ENCODE data around the gene HLTF.

The HLTF gene

GRCh38 chr3:149090461-149090860 is 4.1 kb upstream of the HLTF start:
- DNase-seq (ENCODE audit: extremely low read depth in 1 of 2, low read depth in 1 of 2) = no peak

DNA sequence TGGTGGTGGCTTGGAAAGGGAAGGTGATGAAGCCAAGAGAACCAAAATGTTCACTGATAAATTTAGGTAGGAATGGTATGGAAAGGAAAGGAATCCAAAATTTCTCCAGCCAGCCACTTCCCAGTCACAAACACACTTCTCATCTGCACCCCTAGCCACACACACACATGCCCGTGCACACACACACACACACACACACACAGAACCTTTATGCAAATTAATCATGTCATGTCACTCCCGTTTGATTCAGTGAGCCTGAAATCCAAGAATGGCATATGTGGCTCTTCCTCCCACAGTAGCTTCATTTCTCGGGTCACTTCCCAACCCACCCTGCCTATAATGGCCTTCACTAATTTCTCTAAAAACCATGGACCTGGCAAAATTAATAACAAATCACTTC is 3.1 kb upstream of the HLTF start:
- no peak for DNase-seq (ENCODE audit: extremely low read depth in 1 of 2, low read depth in 1 of 2)

DNA sequence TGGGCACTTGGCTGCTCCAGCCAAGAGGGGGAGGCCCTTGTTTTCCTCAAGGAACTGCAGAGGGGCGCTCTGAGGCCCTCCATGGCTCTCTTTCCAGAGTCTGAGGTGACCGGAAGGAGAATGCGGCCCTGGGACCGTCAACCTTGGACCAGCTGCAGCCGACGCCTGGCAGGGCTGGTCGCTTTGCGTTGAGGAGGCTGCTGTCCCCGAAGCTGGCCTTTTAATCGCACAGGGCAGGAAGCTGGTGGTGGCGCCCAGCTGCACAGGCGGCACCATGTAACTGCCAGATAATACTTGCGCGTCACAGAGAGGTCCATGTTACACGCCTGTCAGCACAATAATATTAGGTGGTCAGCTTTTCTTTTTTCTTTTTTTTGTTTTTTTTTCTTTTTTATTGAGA is 875 bp upstream of the HLTF start:
- no peak for DNase-seq (ENCODE audit: extremely low read depth in 1 of 2, low read depth in 1 of 2)

DNA sequence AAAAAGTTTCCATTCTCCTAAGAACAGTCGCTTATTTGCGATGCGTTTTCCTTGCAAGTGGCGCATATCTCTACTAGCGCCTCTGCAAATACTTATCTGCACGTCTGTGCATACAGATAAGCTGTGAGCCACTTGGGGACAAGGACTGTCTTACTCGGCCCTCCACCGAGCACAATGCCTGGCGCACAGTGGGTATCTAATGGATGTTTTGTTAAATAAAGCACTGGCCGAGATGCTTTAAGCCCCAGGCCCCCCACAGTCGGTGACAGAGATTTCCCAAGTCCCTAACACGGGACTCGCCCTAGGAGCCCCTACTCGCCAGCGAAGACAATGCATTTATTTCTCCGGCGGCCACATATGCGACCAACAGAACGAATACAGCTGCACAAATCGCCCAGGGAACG is 503 bp downstream of the HLTF start:
- DNase-seq (ENCODE audit: extremely low read depth in 1 of 2, low read depth in 1 of 2) = no peak

DNA sequence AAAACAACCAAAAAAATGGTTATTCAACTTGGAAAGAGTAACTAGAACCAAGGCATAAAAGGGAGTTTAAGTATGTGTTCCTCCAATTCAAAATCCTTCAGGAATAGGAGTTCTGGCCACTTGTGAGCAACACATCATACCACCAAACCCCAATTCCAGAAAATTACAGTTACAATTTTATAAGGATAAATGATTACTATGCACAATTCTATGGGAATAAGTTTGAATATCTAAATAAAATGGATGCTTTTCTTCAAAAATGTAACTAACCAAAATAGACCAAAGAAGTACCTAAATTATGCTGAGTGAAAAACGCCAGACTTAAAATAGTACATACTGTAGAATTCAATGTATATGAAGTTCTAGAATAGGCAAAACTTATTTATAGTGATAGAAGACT is 4.6 kb downstream of the HLTF start:
- no peak for DNase-seq (ENCODE audit: extremely low read depth in 1 of 2, low read depth in 1 of 2)

GRCh38 chr3:149080699-149081091 is 5.6 kb downstream of the HLTF start:
- no peak for DNase-seq (ENCODE audit: extremely low read depth in 1 of 2, low read depth in 1 of 2)

- DNase-seq (ENCODE audit: extremely low read depth in 1 of 2, low read depth in 1 of 2) = no peak
Observed at GRCh38 chr3:149080011-149080698, 6.2 kb downstream of the HLTF start.

DNA sequence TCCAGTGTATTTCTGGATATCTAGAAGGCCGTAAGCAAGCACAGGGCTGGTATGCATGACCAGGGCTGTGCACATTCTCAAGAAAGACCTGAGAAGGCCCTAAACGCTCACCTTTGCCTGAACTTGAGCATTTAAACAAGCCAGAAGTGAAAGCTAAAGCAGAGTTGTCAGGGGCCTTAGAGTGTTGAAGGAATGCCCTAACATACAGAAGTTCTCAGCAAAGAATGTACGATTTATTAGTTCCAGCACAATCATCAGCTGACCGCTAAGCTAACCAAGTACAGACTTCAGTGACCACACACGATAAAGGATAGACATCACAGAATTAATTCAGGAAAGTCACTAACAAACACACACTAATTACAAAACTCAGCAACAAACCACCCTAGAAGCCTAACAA is 8.7 kb downstream of the HLTF start:
- no peak for DNase-seq (ENCODE audit: extremely low read depth in 1 of 2, low read depth in 1 of 2)

DNA sequence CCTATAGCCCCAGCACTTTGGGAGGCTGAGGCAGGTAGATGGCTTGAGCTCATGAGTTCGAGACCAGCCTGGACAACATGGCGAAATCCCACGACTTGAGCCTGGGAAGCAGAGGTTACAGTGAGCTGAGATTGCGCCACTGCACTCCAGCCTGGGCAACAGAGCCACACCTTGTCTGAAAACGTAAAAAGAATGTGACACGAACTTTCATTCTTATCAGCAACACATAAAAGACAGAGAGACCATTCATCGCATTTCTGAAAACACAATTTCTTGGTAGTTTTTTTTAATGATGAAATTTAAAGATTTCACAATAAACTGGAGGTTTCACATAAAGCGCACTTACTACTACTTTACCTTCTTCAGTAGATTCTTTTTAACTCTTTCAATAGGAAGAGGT is 18.4 kb downstream of the HLTF start:
- no peak for DNase-seq (ENCODE audit: extremely low read depth in 1 of 2, low read depth in 1 of 2)

GRCh38 chr3:149061776-149062175 is 24.6 kb downstream of the HLTF start:
- no peak for DNase-seq (ENCODE audit: extremely low read depth in 1 of 2, low read depth in 1 of 2)

DNA sequence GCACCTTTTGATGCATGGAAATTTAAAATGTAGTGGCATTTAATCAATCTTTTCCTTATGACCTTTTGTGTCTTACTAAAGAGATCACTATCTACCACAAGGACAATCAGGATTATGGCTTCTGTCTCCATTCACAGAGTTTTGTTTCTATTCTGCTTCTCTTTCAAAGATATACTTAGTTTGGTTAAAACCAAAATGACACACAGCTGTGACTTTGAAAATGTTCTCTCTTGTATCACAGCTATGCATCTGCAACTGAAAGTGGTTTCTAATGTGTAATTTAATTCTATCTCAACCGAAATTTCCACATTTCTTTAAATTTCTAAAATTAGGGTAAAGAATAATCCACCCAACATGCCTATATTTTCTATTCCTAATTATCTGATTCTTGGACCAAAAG is 27.7 kb downstream of the HLTF start:
- no peak for DNase-seq (ENCODE audit: extremely low read depth in 1 of 2, low read depth in 1 of 2)

DNA sequence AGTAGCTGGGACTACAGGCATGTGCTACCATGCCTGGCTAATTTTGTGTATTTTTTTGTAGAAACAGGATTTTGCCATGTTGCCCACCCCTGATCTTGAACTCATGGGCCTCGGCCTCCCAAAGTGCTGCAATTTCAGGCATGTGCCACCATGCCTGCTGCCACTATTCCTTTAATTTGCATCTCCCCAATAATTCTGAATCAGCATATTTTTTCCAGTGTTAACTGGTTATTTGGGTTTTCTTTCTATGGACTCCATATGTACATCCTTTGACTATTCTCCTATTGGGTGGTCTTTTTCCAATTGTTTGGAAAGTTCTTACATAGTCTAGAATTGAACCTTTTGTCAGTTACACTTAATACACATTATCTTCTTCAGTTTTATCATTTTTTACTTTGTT is 28.1 kb downstream of the HLTF start:
- no peak for DNase-seq (ENCODE audit: extremely low read depth in 1 of 2, low read depth in 1 of 2)

DNA sequence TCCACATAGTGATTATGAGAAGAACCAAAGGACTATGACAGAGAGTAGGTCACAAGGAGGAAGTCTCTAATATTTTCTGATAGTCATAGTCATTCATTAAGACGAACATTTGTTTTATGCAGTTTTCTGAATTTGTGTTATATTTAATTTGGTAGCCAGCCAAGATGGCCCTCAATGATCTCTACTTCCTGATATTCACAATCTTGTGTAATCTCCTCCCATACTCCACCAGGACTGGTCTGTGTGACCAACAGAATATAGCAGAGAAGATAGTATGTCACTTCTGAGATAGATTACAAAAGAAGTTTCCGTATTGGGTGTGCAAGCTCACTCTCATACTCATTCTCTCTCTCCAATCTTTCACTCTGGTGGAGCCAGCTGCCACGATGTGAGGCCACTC is 30.8 kb downstream of the HLTF start:
- no peak for DNase-seq (ENCODE audit: extremely low read depth in 1 of 2, low read depth in 1 of 2)

- DNase-seq (ENCODE audit: extremely low read depth in 1 of 2, low read depth in 1 of 2) = no peak
Observed at GRCh38 chr3:149044339-149045083, 41.8 kb downstream of the HLTF start.

DNA sequence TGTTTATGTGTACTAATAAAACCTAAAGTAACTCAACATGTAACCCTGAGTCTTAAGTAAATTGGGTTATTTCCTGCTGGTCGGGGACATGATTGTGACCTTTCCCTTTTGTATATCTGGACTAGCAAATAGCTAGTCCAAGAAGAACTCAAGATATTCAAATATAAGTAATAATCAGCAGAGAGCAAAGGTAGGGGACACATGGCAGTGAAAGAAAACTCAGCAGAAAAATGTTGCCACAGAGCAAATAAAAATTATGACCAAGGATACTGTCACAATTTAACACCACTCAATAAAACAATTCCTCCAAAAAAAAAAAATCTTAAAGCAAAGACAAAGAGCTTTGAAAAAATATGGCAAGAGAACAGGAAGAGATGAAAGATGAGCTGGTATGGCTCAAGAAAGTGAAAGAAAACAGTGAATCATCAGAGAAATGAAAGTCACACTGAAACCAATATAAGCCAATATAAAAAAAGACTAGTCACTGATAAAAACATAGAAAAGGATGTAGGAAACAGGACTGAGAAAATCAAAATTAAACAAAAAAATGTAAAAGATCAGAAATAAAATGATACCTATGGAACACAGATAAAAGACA is 43.4 kb downstream of the HLTF start:
- no peak for DNase-seq (ENCODE audit: extremely low read depth in 1 of 2, low read depth in 1 of 2)

DNA sequence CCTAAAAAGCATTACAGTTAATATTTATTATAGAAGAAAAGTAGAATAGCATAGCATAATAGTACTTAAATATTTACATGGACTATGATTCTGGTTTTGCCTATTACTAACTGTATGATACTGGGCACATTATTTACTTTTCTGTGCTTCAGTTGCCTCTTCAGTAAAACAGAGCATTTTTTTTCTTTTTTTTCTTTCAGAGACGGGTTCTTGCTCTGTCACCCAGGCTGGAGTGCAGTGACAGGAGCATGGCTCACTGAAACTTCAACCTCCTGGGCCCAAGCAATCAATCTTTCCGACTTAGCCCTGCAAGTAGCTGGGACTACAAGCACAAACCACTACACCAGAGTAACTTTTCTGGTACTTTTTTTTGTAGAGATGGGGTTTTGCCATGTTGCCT is 48.0 kb downstream of the HLTF start:
- no peak for DNase-seq (ENCODE audit: extremely low read depth in 1 of 2, low read depth in 1 of 2)

GRCh38 chr3:149037684-149038083 is 48.6 kb downstream of the HLTF start:
- no peak for DNase-seq (ENCODE audit: extremely low read depth in 1 of 2, low read depth in 1 of 2)

DNA sequence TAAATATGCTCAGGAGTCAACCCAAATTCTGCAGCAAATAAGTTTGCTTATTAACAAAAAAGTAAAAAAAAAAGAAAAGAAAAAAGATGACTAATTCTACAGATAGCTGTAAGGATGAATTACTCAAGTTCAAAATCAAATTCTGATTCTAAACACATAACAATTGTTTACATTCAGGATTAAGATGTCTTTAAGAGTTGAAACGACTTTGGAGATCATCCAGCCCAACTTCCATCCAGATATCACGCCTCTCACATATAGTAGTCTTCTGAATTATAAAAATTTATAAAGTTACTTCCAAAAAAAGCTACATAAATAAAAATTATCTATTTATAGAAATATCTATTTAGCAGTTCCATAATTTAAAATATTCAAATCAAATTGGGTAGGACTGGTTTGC is 55.2 kb downstream of the HLTF start:
- no peak for DNase-seq (ENCODE audit: extremely low read depth in 1 of 2, low read depth in 1 of 2)

GRCh38 chr3:149026718-149027117 is 59.6 kb downstream of the HLTF start:
- DNase-seq (ENCODE audit: extremely low read depth in 1 of 2, low read depth in 1 of 2) = no peak

GRCh38 chr3:149023951-149024350 is 62.4 kb downstream of the HLTF start:
- DNase-seq (ENCODE audit: extremely low read depth in 1 of 2, low read depth in 1 of 2) = no peak

DNA sequence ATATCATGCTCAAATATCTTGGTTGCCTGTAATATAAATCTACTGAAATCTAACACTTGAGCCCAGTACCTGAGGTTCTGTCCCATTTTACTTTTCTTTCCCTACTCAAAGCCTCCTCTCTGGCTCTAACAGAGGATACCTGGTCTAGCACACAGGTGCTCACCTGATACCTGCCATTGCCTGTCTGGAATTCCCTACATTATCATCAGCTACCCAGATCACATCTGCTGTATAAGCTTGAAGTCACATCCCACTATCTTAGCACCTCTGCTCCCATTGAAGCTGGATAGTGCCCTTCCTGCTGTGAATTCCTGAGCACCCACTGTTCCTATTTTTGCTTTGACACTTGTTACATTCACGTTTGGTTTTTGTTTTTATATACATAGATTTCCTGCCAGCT is 64.5 kb downstream of the HLTF start:
- DNase-seq (ENCODE audit: extremely low read depth in 1 of 2, low read depth in 1 of 2) = no peak

- no peak for DNase-seq (ENCODE audit: extremely low read depth in 1 of 2, low read depth in 1 of 2)
Observed at GRCh38 chr3:149020839-149021252, 65.5 kb downstream of the HLTF start.

Data from activated CD8-positive, alpha-beta memory T cell treated with anti-CD3 and anti-CD28 coated beads for 1 hour (primary cell).